ENCODE data around the gene TBC1D16. TPM values are rescaled to one million over a fixed set of nuclear protein-coding genes. Genes with fewer than 3 reads are reported as not detected.

The TBC1D16 gene
- total RNA-seq, 4 donors from 2014 or later: 26.5 to 44.3 (median 36.3) TPM

- Histone ChIP-seq H3K4me3 (no peak overlapping the region), H3K36me3 (no peaks in the 10 kb centered on the region), H3K9me3 (no peaks in the 10 kb centered on the region), H3K27me3 (no peaks in the 10 kb centered on the region), H3K27ac (no peak overlapping the region), H3K4me1 (peaks cover 0 to 52% (median 21%) of the 10 kb centered on the region in 3 donors)
- ATAC-seq: no peak
- no peak for TF ChIP-seq POLR2A (IDR thresholded peaks at IDR 0.05)
- no peak for TF ChIP-seq EP300 (IDR thresholded peaks at IDR 0.05)
- no peak for TF ChIP-seq POLR2AphosphoS5 (IDR thresholded peaks at IDR 0.05)
- TF ChIP-seq, protein P1, sequence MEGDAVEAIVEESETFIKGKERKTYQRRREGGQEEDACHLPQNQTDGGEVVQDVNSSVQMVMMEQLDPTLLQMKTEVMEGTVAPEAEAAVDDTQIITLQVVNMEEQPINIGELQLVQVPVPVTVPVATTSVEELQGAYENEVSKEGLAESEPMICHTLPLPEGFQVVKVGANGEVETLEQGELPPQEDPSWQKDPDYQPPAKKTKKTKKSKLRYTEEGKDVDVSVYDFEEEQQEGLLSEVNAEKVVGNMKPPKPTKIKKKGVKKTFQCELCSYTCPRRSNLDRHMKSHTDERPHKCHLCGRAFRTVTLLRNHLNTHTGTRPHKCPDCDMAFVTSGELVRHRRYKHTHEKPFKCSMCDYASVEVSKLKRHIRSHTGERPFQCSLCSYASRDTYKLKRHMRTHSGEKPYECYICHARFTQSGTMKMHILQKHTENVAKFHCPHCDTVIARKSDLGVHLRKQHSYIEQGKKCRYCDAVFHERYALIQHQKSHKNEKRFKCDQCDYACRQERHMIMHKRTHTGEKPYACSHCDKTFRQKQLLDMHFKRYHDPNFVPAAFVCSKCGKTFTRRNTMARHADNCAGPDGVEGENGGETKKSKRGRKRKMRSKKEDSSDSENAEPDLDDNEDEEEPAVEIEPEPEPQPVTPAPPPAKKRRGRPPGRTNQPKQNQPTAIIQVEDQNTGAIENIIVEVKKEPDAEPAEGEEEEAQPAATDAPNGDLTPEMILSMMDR (IDR thresholded peaks at IDR 0.05): no peak
- WGBS, 2 donors (ENCODE audit: low coverage in 1 of 2): 52 to 71% methylated on average over 5 to 6 of the region's 28 CpGs
These were observed 47.3 kb downstream of the TBC1D16 start for GRCh38 chr17:79988185-79988971.

- no peak overlapping the region for H3K27ac ChIP-seq
These were observed 47.8 kb downstream of the TBC1D16 start for GRCh38 chr17:79987935-79988184.

DNA sequence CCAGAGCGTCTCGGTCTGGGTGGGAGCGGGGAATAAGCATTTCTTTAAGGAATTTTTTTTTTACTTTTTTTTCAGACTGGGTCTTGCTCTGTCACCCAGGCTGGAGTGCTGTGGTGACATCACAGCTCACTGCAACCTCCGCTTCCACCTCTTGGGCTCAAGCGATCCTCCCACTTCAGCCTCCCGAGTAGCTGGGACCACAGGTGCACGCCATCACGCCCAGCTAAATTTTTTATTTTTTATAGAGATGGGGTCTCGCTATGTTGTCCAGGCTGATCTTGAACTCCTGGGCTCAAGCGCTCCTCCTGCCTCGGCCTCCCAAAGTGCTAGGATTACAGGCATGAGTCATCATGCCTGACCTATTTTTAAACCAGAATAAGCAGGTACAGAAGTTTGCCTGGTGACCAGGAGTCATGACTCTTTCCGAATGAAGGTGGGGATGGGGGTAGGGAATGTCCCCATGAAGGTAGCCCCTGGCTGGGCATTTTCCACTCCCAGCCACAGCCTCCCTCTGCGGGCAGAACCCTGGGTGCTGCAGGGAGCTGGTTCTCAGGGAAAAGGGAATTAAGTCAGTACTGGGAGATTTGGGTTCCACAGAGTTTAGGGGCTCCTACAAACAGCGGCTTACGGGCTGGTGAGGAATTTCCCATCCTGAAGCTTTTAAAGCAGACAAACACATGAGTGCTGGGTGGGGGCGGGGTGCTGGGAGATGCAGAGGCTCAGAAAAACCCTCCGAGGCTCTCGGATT is 48.3 kb downstream of the TBC1D16 start:
- no peak overlapping the region for H3K4me3 ChIP-seq
- no peaks in the 10 kb centered on the region for H3K27me3 ChIP-seq
- 81 to 91% methylated on average over 7 to 11 of the region's 18 CpGs for WGBS, 2 donors (ENCODE audit: low coverage in 1 of 2)
- H3K27ac ChIP-seq: no peak overlapping the region
- peaks cover 0 to 42% (median 13%) of the 10 kb centered on the region in 3 donors for H3K4me1 ChIP-seq
- H3K36me3 ChIP-seq: no peaks in the 10 kb centered on the region
- H3K9me3 ChIP-seq: no peaks in the 10 kb centered on the region
- ATAC-seq: no peak
- TF ChIP-seq POLR2A (IDR thresholded peaks at IDR 0.05) (no peak), EP300 (IDR thresholded peaks at IDR 0.05) (no peak), POLR2AphosphoS5 (IDR thresholded peaks at IDR 0.05) (no peak)
- TF ChIP-seq, protein P1 (IDR thresholded peaks at IDR 0.05): no peak

More at GRCh38 chr17:79987935-79988184, 47.8 kb downstream of the TBC1D16 start:
- TF ChIP-seq POLR2AphosphoS5 (IDR thresholded peaks at IDR 0.05) (no peak), EP300 (IDR thresholded peaks at IDR 0.05) (no peak), POLR2A (IDR thresholded peaks at IDR 0.05) (no peak)
- TF ChIP-seq, protein P1 (IDR thresholded peaks at IDR 0.05): no peak
- Histone ChIP-seq H3K36me3 (no peaks in the 10 kb centered on the region), H3K4me3 (no peak overlapping the region), H3K4me1 (peaks cover 0 to 47% (median 18%) of the 10 kb centered on the region in 3 donors), H3K9me3 (no peaks in the 10 kb centered on the region), H3K27me3 (no peaks in the 10 kb centered on the region)
- WGBS, 2 donors (ENCODE audit: low coverage in 1 of 2): 79 to 83% methylated on average over 7 of the region's 7 CpGs
- no peak for ATAC-seq

DNA sequence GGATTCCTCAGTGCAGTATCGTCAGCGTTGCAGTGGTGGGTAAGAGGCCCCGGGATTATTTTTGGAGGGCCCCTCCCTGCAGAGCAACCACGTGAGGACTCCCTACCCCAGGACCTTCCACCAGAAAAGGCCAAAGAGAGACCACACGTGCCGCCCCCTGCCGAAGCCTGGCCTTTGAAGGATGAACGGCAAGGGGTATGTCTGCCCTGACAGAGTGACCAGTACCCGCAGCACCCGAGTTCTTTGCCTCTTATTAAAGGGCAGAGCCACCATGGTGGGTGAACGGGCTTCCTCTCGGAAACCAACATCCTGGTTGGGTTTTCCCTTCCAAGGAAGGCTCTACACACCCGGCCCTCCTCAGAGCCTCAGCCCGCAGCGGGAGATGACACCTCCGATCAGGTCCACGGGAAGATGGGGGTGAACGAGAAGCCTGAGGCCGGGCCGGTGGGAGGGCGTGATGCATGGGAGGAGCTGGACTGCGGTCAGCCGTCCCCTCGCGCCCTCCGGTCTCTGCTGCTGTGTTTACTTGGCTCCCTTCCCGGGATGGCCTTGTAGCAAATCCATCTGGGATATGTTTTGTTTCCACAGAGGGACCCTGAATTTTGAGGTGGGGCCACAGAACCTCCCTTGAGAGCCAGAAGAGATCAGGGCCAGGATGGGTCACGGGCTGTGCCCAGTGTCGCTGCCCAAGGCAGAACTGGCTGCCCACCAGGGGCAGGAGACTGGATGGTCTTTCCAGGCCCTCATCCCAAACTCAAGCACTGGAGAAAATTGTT is 49.1 kb downstream of the TBC1D16 start:
- Histone ChIP-seq H3K4me1 (peaks cover 0 to 34% (median 5%) of the 10 kb centered on the region in 3 donors), H3K4me3 (no peak overlapping the region), H3K27ac (no peak overlapping the region), H3K36me3 (no peaks in the 10 kb centered on the region), H3K27me3 (no peaks in the 10 kb centered on the region), H3K9me3 (no peaks in the 10 kb centered on the region)
- 100% methylated on average over 1 of the region's 29 CpGs; no CpG with 5 or more reads in 1 of the 2 donors for WGBS, 2 donors (ENCODE audit: low coverage in 1 of 2)
- ATAC-seq: no peak
- TF ChIP-seq EP300 (IDR thresholded peaks at IDR 0.05) (no peak), POLR2A (IDR thresholded peaks at IDR 0.05) (no peak), POLR2AphosphoS5 (IDR thresholded peaks at IDR 0.05) (no peak)
- TF ChIP-seq, protein P1 (IDR thresholded peaks at IDR 0.05): no peak

All from gastroesophageal sphincter (tissue), 4 donors.